Tibial nerve (tissue), 3 donors: Measurements from ENCODE around the gene FOXJ2.

Source experiments
- POLR2A ChIP-seq, 2 donors: fragments of 450-650 bp; IDR thresholded peaks; one replicate each; pipeline ENCODE4 v1.6.1; 2017; ENCODE audit warnings: antibody characterized with exemption in 2 of 2, mild to moderate bottlenecking in 2 of 2, moderate library complexity in 2 of 2
- TF ChIP-seq, protein P1 (sequence below), 5 experiments: fragments of 200-600 bp in 3 of 5; fragments of 450-650 bp in 2 of 5; sonication (generic) in 3 of 5; IDR thresholded peaks; one replicate each; pipeline ENCODE4 v1.5.1; 2016 to 2019; ENCODE audit warnings: antibody characterized with exemption in 5 of 5, mild to moderate bottlenecking in 3 of 5, moderate library complexity in 2 of 5

DNA sequence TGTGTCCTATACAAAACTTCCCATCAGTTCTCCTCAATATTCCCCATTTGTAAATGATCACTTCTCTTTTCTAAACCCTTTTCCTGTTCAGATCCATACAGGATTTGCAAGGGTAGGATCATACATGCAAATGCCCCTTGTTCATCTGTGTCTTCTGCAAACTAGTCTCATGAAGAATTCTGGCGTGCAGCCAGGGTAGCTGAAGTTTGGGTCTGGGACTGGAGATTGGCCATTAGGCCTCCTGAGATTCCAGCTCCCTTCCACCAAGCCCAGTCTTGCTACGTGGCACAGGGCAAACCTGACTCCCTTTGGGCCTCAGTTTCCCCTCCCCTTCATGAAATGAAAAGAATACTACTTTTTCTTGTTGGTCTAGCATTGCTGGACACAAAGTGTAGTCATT is 22.3 kb downstream of the FOXJ2 start:
- no peak for TF ChIP-seq POLR2A (IDR thresholded peaks at IDR 0.05)
- TF ChIP-seq, protein P1, sequence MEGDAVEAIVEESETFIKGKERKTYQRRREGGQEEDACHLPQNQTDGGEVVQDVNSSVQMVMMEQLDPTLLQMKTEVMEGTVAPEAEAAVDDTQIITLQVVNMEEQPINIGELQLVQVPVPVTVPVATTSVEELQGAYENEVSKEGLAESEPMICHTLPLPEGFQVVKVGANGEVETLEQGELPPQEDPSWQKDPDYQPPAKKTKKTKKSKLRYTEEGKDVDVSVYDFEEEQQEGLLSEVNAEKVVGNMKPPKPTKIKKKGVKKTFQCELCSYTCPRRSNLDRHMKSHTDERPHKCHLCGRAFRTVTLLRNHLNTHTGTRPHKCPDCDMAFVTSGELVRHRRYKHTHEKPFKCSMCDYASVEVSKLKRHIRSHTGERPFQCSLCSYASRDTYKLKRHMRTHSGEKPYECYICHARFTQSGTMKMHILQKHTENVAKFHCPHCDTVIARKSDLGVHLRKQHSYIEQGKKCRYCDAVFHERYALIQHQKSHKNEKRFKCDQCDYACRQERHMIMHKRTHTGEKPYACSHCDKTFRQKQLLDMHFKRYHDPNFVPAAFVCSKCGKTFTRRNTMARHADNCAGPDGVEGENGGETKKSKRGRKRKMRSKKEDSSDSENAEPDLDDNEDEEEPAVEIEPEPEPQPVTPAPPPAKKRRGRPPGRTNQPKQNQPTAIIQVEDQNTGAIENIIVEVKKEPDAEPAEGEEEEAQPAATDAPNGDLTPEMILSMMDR (IDR thresholded peaks at IDR 0.05) = no peak
